Stimulated activated CD4-positive, alpha-beta T cell treated with anti-CD3 and anti-CD28 coated beads, Interleukin-1b, Interleukin-23, amount 100 ng/mL, for 1 hour (primary cell): ENCODE measurements around the gene FHIP1A.

ENCODE experiments used
- DNase-seq, 2 donors: peaks; one replicate each; pipeline ENCODE4 v3.0.0-alpha.2; 2020; ENCODE audit warnings: low read depth in 2 of 2

FHIP1A gene

DNA sequence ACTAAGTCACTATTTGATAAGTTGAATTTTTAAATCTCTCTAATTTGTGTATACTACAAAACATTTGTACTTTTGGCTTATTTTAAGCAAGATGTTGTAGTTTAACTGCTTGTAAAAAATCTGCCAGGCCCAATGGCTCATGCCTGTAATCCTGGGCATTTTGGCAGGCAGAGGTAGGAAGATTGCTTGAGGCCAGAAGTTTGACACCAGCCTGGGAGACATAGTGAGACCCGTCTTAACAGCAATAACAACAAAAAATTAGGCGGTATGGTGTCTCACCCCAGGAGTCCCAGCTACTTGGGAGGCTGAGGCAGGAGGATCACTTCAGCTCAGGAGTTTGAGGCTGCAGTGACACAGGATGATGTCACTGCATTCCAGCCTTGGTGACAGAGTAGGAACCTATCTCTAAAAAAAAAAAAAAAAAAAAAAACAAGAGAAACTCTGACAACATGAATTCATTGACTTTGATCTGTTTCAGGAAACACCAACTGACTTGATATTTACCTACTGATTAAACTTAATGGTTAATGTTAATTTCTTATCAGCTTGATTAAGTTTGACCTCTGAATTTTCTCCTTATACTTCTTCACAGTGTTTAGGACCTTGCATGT, 8.9 kb downstream of the FHIP1A start:
- no peak for DNase-seq

DNA sequence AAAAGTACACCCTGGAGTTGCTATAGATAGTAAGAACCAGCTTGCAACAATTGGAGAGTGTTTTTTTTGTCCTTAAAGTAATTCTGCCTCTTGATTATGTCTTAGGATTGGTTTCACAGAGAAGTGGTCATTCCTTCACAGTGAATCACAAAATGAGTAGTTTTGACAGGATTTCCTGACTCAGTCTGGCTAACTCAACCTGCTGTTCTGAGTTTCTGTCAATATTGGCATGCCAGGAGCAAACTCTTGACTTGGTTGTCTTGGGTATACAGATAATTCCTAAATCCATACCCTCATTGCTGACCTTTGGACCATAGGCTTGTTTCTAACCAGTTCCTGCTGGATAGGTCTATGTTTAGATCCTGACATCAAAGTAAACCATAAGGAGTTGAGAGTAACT, 9.4 kb downstream of the FHIP1A start:
- no peak for DNase-seq

DNA sequence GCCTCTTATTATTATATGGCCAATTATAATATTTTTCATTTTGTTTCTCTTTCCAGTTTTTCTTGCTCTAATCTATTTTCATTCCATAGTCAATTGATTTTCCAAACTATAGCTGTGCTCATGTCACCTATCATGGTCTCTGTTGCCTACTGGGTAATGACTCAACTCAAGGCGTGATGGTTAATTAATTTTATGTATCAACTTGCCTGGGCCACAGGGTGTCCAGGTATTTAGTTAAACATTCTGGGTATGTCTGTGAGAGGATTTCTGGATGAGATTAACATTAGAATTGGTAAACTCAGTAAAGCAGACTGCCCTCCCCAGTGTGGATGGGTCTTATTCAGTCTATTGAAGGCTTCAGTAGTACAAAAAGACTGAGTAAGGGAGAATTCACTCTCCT, 9.9 kb downstream of the FHIP1A start:
- no peak for DNase-seq

DNA sequence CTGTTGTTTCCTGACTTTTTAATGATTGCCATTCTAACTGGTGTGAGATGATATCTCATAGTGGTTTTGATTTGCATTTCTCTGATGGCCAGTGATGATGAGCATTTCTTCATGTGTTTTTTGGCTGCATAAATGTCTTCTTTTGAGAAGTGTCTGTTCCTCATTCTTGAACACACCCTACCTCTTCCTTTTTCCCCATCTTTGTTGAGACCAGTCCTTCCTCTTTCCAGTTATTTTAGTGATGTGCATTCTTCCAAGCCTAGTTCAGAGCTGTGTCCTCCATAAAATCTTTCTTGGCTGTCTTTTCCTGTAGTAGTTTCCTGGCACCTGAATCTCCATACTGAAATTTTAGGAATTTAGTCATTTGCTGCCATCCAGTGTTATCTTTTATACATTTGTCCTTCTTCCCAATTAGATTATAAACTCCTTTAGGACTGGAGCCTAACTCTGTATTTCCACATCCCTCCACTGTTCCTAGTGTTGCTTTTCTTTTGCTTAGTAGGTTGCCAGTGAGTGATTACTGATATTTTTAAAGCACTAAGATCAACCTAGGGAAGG, 11.4 kb downstream of the FHIP1A start:
- DNase-seq: no peak

DNA sequence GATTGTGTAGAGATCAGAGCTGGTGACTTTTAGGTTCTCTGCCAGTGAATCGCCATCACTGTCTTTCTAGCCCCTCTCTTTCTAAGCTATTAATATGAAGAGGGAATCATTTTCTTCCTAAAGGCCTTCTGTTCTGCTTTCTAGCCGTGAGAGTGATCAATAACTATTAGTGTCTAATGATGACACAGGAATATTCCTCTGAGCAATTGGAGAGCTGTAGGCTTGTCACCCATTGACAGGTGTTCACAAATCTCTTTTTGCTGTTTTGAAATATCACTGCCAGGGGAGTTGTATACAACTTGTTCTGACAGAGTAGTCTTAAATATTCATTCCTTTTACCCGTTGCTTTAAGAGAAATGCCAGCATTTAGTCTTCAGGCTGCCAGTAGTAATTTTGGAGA, 13.9 kb downstream of the FHIP1A start:
- DNase-seq: no peak

DNA sequence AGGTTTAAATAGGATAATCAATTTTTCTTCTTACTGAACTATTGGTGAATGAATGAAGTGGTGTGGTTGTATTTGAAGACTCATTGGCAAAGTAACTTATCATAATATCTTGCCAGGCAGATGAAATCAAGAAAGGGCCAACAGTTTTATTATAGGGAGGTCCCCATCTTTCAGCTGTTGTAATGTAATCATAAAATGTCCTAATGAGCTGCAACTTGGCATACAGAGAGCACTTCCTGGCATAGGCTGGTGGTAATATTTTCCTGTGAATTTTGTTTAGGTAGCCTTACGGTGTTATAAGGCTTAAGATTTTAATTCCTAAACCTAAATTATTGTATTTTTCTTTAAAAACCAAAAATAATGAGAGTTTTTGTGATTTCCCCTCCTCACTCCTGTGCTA, 17.5 kb downstream of the FHIP1A start:
- no peak for DNase-seq

DNA sequence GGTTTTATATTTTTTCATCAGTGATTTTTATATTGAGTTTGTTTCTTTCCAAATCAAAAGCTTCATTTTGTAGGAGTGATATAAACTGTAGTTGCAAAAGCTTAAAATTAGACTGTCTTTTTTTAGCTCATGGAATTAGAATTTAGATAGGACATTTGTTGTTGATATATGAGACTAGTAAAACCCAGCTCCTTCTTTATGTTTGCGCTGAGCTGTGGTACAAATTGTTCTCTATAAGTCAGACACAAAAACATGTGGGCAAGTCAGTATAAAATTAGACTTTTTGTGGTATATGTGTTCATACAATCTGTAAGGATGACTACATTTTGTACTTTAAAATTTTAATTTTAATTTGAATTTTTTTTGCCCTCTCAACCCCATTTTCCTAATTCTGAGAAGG, 18.3 kb downstream of the FHIP1A start:
- no peak for DNase-seq

DNA sequence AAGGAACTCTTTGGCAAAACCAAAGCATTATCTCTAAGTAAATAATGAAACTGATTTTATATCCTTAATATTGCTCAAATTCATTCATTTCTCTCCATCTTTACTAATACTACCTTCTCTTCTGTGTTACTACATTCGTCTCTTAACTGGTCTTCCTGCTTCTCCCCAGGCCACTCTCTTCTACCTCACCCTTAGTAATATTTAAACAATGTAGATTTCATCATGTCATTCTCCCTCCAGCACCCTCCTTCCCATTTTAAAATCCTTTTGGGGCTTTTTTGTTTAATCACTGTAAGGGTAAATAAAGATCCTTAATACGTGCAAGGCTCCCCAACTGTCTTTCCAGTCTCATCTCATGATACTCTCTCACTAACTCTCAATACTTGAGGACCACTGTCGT, 19.4 kb downstream of the FHIP1A start:
- no peak for DNase-seq

DNA sequence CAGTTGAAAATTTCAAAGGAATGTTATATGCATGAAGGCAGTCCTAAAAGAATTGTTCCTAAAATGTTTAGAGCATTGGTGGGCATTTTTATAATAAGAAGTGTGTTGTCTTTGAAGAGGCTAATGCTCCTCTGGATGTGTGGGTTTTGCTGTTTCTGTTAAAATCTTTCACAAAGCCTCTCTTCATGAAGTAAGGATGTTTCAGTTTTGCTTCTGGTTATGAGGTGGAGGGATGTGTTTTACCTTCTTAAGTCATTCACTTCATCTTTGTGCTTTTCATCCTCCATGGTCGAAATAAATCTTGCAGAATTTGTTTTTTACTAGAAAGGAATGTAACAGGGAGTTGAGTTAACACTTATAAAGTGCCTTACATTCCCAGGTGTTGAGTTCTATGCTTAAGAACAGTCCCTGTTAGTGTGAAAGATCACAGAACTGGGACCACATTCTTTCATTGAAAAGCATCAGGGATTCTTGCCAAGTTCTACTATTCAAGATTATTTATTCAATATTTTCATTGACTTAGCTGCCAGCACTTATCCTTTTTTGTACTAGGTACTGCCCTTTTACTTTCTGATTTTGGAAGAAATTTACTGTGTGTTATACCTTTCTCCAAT, 21.1 kb downstream of the FHIP1A start:
- DNase-seq: no peak

DNA sequence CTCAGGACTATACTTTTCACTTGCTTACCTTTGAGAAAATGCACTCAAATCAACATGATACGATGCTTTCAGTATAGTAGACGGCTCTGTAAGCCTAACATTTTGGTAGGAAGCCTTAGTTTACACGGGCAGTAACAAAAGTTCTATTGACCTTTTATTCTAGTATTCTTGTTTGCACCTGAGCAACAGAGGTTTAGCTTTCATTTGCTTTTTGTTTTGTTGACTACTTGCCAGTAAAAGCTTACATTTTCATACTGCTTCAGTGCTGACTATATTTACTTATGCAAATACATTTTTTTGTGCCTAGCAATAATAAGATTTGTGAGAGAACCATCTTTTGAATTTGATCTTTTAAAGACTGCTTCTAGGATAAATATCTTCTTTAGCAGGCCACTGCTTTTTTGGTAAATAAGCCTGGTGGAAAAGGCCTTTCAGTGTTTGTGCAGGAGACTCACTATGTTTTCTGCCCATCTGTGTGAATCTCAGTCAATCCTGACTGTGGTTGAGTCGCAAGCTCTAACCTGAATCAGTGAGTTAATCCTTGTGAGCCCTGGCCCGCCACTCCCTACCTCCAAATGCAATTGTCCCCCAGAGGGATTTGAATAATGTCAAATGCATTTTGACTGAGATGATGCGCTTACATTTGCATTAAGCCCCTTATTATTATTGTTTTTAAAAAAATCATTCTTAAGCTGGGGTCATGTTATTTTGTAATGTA, 21.9 kb downstream of the FHIP1A start:
- no peak for DNase-seq

DNA sequence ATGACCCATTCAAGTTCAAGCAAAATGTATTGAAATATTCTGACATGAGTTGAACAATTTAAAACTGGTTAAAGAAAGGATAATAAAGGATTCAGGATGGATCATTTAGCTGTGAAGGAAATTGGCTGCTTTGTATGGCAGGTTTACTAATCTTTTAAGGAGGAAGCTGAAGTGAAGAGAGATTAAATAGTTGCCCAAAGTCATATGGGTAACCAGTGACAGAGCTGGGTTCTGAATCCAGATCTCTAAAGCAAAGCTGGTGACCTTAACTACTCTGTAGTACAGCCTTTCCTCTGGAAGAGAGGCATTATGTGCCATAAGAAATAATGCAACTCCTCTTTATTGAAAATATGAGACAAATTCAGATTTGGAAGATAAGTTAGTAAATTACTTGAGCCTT, 22.8 kb downstream of the FHIP1A start:
- no peak for DNase-seq

DNA sequence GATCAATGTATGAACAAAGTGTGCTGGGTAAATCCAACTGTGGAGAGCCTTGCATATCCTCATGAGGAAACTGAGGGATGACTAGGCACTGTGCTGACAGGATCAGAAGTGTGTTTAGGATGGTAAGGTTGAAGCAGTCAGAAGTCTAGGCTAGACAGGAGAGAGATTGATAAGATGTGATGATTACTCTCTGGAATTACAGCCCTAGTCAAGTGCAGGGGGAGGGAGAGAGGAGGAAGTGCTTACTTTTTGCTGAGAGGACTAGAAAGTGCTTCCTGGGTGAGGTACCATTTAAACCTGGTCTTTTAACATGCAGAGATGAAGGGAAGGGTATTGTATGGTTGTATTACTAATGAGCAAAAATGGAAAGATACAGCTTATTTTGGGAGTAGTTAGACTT, 23.7 kb downstream of the FHIP1A start:
- no peak for DNase-seq

DNA sequence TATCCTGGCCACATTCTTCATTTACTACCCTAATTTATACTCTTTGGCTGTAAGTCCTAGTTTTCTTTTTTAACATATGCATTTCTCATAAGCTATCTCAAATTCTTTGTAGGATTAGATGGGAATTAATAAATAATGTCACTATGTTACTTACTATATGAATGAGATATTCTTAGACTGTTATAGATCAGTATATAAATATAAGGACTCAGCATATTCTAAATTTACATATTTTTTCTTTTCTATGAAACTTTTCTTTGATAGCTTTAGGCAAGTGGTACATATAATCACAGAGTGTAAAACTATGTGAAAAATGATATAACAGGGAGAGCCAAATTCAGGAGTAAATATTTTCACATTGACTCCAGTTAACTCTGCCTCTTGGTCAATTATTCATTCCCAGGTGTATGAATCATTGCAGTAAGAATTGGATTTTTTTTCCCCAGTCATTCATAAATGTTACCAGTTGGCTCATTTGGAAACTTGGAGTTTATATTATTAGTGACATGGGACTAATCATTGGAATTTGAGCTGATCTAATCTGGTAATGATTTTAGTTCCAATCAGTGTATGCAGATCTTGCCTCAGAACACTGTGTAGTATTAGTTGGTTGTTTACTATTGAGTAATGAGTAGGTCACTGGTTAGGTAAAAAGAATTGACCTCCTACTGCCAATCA, 25.3 kb downstream of the FHIP1A start:
- DNase-seq: no peak

DNA sequence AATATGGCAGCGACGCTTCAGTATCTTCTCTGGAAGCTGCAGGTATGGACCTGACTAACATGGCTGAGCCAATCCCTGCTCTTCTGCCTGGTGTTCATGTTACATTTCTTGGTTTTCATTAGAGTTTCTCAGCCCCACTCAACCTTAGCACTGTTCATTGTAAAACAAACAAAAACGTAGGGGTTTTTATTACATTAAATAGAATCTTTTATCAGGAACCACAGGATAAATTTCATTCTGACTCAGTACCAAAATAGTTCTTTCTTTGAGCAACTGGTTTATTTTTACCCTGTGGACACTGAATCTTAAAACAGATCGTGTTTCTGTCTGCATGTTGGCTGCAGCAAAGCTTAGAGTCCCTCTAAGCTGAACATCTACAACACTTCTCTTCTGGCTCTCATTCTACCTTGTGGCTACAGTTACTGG, 27.1 kb downstream of the FHIP1A start:
- no peak for DNase-seq

DNA sequence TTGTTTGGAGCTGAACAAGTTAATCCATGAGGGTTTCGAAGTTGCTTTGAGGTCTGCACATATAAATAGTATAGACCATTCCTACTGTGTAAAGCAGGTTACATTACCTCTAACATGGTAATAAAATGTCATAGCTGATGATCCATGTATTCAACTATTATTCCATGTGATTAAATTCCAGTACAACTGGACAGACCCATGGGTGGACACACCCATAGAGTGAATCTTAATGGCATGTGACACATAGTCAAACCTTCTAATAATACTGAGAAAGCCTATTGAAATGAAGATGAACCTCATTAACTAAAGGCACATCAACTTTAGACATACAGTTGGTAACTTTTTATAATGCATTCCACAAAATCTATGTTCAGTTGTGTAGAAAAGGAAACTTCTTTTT, 28.5 kb downstream of the FHIP1A start:
- DNase-seq: no peak

DNA sequence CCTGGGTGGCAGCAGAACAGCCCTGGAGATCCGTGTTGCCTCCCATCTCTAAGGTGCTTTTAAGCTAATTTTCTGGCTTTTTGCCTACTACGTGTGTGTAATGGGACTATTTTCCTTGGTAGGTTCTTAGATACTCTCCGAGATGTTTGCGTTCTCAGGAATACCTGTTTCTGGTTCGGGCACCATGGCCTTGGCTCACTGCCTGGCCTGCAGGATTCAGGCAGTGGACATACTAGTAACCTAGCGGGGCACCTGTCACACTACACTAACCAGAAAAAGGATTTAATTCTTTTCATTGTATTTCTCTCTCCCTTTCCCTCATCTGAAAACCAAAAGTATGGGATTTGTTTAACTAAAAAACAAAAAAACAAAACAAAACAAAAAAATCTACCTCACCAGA, 29.2 kb downstream of the FHIP1A start:
- no peak for DNase-seq

DNA sequence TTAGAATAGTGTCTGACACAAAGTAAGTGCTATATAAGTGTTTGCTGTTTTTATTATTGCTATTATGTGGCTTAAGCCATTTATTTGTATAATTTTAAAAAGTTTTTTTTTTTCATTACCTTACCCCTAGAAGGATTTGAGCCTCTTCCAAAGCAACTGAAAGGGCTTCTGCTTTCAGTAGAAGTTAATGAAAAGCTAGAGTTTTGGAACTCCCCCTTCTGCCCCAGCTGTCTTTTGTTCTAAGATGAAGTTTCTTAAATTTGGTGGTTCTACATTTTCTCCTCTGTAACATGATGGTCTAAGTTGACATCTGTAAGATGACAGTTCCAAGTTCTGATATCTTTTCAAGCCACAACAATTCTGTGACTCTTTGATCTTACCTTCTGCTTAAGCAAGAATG, 30.3 kb downstream of the FHIP1A start:
- DNase-seq: no peak

DNA sequence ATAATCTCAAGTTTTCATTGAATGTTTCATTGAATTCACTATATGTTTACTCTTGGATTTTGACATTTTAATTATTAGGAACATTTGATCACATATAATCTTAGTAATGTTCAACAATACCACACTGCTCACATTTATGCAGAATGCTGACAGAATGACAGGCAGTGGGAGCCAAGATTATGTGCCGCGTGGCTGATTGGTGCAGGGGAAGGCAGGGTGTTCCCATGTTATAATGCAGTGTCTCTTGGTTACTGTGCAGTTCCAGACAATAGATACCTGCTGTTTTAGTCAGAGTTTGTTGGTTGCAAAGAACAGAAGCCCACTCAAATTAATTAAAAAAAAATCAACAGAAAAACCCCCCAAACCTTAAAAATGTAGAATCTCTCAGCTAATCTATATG, 33.0 kb downstream of the FHIP1A start:
- no peak for DNase-seq

DNA sequence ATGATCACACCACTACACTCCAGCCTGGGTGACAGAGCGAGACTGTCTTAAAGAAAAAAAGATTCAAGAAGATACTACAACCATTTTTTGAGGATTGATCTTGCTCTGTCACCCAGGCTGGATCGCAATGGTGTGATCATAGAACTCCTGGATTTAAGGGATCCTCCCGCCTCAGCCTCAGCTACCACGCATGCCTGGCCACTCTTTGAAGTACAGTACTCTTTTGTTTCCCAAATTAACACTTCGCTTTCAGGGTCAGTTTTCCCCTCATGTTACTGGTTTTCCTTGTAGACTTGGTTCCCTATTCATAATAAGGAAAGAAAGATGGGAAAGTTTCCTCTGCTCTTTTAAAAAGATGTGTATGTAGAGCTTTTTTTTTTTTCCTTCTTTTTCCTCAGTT, 34.3 kb downstream of the FHIP1A start:
- DNase-seq: no peak

DNA sequence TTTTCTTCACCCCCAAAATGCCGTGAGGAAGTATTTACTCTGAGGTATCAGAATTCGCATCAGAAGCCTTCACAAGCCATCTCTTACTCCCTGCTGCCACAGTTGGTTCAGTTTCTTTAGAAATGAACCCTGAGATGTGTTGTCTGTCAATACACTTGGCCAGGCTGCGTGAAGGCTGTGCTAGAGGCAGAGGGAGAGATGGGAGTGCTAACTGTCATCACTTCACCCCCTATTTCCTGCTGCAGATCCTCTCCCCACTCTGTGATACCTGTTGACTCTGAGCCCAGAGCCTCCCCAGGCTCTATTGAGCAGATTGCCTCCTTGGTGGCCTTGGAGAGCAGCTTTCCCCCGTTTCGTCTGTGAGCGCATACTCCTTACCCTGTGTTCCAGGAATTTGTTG, 34.8 kb downstream of the FHIP1A start:
- no peak for DNase-seq

DNA sequence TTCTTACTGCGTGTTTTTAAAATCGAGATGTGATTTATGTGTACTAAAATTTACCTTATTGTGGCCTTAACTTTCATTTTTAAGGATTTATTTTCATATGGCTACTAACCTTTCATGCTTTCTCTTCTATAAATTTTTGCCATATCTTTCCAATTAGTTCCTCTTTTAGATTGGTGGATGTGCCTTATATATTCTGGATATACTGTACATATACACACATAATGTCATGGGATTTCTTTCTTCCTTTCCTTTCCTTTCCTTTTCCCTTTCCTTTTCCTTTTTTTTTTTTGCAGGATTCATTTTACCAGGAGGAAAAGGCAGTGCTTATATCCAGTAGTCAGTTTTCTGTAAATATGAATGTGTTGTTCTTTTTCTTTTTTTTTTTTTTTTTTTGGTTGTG, 37.2 kb downstream of the FHIP1A start:
- no peak for DNase-seq

DNA sequence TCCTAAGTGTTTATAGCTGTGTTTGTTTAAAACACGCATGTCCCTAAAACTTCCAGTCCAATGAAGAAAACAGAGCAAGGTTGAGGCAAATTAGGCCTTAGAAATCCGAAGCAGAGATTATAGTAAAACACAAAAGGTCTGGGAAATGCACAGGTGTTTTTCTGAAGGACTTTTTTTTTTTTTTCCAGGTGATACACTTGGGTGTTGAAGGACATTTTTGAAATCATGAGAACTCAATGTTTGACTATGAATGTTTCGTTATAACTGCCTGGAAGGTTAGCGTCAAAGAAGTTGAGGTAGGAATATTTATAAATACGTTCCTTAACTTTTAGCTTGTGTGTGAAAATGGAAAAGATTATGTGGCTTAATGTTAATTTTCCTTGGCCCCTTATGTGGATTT, 45.5 kb downstream of the FHIP1A start:
- DNase-seq: no peak

DNA sequence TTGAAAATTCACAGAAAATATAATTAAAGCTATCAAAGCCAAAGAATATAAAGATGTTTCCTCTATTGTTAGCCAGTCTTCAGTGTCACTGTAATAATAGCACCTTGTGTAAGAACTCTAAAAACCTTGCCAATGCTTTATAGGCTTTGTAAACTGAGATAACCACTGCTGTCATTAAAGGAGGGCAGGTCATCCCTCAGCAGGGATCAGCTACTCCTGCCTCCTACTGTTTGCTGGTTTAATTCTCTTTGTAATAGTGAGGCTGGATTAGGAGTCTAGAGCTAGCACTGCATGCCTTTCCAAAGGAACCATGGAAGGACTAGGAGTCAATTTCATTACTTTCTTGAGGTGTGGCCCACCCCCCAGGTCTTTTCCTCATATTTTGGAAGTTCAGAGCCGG, 46.2 kb downstream of the FHIP1A start:
- no peak for DNase-seq
